ENCODE results near the gene PPP1R12A.

- TF ChIP-seq, protein P1, sequence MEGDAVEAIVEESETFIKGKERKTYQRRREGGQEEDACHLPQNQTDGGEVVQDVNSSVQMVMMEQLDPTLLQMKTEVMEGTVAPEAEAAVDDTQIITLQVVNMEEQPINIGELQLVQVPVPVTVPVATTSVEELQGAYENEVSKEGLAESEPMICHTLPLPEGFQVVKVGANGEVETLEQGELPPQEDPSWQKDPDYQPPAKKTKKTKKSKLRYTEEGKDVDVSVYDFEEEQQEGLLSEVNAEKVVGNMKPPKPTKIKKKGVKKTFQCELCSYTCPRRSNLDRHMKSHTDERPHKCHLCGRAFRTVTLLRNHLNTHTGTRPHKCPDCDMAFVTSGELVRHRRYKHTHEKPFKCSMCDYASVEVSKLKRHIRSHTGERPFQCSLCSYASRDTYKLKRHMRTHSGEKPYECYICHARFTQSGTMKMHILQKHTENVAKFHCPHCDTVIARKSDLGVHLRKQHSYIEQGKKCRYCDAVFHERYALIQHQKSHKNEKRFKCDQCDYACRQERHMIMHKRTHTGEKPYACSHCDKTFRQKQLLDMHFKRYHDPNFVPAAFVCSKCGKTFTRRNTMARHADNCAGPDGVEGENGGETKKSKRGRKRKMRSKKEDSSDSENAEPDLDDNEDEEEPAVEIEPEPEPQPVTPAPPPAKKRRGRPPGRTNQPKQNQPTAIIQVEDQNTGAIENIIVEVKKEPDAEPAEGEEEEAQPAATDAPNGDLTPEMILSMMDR (conservative IDR thresholded peaks at IDR 0.05; ENCODE audit: low read depth, low read length), result no peak
- TF ChIP-seq SMC3 (IDR thresholded peaks at IDR 0.05; ENCODE audit: low read depth, low read length), result no peak
Observed at GRCh38 chr12:79920421-79921238, 14.3 kb downstream of the PPP1R12A start.
